ENCODE results near the gene CADPS2. TPM values are rescaled to one million over a fixed set of nuclear protein-coding genes. Genes with fewer than 3 reads are reported as not detected.

Gene CADPS2
- total RNA-seq, 1 donor from 2014 or later = 8.7 TPM

- DNase-seq (ENCODE audit: low read depth) = no peak
Observed at GRCh38 chr7:122457325-122457724, 428.9 kb downstream of the CADPS2 start.

DNA sequence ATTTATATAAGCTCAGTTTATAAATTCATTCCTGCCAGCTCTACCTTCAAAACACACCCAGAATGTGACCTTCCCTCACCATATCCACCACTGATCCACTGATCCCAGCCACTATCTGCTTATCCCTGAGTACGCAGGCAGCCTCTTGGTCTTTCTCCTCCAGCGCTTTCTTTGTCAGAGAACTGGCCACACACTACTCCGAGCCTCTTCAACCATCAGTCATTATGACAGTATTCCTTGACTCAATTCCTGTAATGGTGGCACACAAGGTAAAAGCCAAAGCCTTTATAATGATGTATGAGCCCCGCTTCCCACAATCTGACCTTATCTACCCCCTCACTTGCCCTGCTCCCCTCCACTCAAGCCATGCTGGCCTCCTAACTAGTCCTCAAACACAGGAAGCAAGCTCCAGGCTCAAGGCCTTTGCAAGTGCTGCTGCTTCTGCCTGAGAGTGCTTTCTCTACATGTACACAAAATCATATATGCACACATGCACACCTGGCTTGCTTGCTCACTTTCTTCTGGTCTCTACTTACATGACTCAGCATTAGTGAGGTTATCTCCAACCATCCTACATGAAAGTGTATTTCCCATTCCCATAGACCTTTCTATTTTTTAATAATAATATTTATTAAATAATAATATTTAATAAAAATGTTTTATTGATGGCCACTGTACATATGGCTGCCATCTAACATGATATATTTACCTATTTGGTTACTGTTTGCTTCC is 431.3 kb downstream of the CADPS2 start:
- DNase-seq (ENCODE audit: low read depth) = no peak

DNA sequence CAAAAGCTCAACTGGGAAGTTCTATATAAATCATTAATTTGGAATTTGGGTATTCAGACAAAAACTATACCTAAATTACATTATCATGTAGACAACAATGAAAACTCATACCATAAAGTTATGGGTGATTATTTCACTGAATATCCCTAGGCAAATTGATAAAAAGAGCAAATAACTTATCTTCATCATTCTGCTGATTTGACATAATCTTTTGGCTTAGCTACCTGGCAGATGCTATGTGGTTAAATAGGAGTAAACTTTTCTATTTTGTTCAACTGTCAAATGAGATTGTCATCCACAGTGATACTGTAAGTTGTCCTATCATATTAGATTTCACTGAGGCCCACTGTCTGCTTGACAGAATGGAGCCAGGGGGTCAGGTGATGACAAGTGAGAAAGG is 432.8 kb downstream of the CADPS2 start:
- no peak for DNase-seq (ENCODE audit: low read depth)

DNA sequence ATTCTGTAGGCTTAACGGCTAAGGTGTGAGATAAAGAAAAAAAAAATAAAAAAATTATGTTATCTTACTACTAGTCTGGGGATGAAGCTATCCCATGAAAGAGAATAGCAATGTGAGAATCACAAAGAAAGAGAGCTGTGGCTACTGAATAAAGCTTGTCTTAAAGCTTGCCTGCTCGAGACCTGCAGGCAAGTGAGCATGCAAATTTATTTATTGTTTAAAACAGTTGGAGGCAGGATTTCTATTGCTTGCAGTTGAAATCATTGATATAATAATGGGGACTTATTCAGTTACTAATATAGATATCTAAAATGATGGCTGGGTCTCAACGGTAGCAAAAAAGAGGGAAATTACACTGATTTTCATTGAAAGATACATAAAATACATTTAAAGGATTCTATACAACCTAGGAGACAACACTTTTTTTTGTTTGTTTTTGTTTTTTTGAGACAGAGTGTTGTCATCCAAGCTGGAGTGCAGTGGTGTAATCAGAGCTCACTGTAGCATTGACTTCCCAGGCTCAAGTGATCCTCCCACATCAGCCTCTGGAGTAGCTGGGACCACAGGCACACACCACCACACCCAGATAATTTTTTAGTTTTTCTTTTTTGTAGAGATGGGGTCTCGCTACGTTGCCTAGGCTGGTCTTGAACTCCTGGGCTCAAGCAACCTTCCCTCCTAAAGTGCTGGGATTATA is 437.2 kb downstream of the CADPS2 start:
- DNase-seq (ENCODE audit: low read depth) = no peak

- no peak for DNase-seq (ENCODE audit: low read depth)
Observed at GRCh38 chr7:122442929-122443328, 443.3 kb downstream of the CADPS2 start.

- no peak for DNase-seq (ENCODE audit: low read depth)
Observed at GRCh38 chr7:122438492-122438891, 447.8 kb downstream of the CADPS2 start.

DNA sequence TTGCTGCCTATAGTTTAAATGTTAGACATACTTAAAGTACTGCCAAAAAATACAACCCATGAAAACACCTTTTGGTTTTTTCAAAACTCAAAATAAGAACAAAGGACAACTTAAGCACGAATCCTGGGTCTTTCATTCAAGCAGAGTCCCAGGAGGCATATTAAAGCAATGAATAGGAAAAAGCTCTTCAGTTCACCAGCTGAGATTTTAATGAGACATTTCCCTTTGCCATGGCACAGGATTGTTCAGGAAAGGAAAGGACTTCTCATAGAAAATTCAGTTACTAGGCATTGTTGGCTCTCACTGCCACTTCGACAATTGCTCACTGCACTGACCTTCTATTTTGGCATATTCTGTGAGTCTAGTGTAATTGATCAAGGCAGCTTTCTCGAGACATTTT is 448.3 kb downstream of the CADPS2 start:
- no peak for DNase-seq (ENCODE audit: low read depth)

- DNase-seq (ENCODE audit: low read depth) = no peak
Observed at GRCh38 chr7:122433765-122434164, 452.5 kb downstream of the CADPS2 start.

DNA sequence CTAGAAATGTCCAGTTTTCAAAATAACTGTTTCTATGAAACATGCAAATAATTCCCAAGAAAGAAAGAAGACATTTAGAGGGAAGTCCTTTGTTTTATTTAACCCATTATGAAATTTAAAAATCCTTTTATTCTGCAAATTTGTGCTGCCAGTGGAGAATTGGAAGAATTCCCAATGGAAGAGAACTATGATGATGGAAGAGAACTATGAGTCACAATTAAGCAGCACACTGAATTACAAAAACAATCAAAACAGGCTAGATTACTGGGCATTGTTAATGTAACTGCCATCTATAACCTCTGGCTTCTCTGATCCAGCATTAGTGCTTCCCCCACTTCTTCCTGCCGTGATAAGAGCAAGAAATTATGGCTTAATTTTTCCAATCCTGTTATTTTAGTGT is 455.6 kb downstream of the CADPS2 start:
- peak; percentile 7 for DNase-seq (ENCODE audit: low read depth)

GRCh38 chr7:122429926-122430325 is 456.3 kb downstream of the CADPS2 start:
- DNase-seq (ENCODE audit: low read depth) = no peak

DNA sequence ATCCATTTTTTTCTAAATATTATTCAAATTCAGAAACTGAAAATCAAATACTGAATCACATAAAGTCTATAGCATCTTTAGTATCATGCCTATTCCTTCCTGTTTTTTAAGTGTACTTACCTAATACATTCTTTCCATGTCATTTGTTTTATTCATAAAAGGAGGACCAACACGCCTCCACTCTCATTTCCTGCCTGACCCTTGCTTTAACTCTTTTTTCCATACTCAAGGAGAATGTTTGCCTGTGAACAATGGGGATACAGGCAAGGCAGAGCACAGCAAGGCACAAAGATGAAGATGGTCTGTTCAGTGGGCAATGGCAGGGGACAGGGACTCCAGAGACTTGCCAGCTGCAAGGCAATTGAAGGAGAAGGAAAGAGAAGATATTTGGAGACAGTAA is 460.5 kb downstream of the CADPS2 start:
- DNase-seq (ENCODE audit: low read depth) = no peak

- no peak for DNase-seq (ENCODE audit: low read depth)
Observed at GRCh38 chr7:122423591-122423990, 462.7 kb downstream of the CADPS2 start.

DNA sequence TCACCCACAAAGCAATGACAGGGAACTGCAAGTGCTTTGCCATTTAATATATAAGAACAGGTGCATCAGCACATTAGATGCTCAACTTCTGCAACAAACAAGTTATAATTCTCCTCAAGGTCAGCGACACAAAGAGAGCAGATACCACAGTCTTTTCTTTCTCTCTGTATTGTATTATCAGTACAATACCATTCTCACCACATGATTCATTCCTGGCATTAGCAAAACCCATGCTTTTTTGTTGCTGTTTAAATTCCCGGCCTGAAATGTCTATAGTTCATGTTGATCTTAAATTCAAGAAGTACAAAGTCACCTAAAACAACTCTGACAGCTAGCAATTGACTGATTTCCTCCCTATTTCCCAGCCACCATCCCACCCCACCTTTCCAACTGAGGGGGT is 469.9 kb downstream of the CADPS2 start:
- peak; percentile 6 for DNase-seq (ENCODE audit: low read depth)

- DNase-seq (ENCODE audit: low read depth) = no peak
Observed at GRCh38 chr7:122415510-122415909, 470.8 kb downstream of the CADPS2 start.

DNA sequence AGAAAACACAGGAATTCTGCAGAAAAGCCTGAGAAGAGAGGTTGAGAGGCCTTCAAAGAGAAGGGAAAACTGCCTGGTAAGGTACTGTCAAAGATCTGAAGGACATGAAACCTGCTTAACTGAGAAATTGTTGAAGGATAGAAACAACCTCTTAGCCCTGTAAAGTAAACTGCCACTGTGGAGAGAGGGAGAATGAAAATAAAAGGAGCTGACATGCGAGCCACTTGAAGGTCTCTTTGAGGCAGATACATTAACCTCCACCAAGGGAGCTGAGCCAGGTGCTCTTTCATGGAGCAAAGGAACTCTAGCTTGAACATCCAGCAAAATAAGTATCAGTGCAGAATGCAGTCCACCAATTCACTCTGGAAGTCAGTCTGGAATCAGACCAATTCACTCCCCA is 472.9 kb downstream of the CADPS2 start:
- DNase-seq (ENCODE audit: low read depth) = no peak

DNA sequence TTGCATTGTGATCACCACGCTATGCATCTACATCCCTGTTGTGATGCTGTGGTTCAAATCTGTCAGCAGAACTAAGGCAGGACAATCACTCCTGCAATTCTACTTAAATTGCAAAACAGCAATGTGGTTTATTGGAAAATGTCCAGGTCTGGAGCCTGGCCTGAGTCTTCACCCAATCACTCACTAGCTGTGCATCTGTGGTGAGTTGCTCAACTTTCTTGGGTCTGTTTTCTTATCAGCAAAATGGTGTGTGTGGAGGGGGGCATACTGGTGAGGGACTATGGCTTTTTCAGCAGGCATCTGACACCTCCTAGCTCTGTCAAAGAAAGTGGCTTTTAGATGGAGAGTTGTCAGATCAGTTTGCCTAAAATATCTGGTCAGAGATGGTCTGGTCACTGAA is 473.4 kb downstream of the CADPS2 start:
- peak; percentile 72 for DNase-seq (ENCODE audit: low read depth)

DNA sequence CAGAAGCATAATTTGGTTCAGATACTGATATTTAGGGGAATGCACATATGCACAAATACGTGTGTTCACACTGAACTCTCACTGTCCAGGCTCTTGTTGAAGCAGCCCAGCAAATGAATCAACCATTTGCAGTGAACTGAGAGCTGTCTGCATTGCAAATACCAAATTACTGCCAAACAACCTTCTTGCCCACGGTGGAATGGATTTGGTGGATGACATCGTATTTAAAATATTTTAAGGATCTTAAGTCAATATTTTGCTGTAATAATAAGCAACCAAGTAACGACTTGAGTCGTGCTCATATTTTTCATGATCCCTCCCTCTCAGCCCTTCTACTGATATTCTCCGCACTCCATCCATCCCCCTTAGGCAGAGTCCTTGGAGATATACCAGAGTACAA is 473.8 kb downstream of the CADPS2 start:
- DNase-seq (ENCODE audit: low read depth) = no peak

DNA sequence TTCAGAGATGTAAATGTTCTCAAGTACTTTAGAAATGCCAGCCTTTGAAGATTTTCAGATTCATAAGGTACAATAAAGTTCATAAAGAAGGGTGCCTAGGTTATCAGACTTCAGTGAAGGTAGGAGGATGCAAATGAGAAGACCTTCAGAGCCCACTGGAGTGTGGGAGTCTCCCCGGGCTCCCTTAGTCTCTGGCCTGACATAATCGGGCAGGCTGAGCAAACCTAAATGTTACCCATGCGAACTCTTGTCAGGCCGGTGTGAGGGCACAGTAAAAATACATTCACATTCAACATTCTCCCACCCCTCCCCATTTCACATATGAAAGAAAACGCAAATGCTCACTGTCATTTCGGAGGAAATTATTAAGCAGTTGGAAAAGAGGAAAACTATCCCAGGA is 479.1 kb downstream of the CADPS2 start:
- DNase-seq (ENCODE audit: low read depth) = no peak

DNA sequence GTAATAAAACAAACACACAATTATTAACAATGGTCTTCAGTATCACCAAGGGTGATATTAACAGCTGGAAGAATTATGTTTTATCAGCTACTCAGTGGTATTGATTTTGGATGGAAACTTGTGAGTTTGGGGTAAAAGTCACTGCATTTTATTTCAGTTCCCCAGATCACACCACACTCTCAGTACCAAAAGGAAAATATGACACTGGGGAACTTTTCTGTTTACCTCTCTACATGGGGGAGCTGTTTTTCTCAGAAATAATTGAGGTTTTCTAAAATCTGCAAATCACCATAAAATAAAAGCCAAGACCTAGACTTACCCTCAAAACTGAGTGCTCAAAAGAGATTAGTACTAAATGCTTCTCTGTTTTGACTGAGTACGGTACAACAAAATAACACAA is 483.1 kb downstream of the CADPS2 start:
- DNase-seq (ENCODE audit: low read depth) = no peak

DNA sequence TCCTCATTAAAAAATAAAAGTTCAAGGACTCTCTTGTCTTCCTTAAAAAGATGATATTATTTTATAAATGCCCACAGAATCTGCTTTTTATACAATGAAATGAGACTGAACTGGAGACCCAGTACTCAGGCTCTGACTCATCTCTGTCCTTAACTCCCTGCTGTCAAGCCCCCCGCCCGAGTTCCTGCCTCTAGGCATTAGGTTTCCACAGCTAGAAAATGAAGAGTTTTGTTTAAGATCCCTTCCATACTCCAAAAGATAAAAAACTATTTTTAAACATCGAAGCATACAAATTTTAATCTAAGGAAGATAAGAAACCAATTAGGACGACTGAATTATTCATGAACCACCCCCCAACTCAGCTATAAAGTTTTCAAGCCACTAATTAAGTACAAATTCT is 484.0 kb downstream of the CADPS2 start:
- DNase-seq (ENCODE audit: low read depth) = no peak

- no peak for DNase-seq (ENCODE audit: low read depth)
Observed at GRCh38 chr7:122397381-122397780, 488.9 kb downstream of the CADPS2 start.

DNA sequence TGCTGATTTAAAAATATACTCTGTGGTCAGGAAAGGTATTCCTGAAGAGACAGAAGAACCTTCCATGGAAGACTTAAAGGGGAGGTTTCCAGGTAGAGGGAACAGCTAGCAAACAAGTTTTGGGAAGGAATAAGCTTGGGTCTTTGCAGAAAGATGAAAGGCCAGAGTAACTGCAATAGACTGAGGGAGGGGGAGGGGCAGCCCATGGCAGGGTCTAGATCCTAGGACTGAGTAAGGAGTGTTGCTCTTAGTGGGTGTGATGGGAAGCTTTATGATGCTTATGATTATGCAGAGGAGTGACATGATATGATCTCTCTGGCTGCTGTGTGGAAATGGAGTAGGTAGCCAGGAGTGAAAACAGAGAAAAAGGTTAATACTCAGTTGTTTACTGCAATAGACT is 491.7 kb downstream of the CADPS2 start:
- no peak for DNase-seq (ENCODE audit: low read depth)

DNA sequence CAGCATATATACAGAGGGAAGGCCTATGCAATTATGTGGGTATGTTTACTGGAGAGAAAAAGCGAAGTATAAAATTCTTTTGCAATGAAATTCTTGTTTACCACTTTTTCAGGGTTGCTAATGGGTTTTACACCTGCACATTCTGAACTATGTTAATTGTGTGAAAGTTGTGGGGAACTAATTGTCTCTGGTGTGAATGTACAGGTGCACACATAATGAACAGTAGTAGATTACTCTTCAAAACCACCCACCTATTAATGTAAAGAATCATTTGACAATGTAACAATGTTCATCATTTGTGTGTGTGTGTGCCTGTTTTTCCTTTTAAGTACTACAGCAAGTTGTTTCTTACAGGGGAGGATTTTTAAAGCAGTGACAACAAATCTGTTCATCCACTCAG is 501.7 kb downstream of the CADPS2 start:
- DNase-seq (ENCODE audit: low read depth) = no peak

- DNase-seq (ENCODE audit: low read depth) = peak; percentile 19
Observed at GRCh38 chr7:122383934-122384333, 502.3 kb downstream of the CADPS2 start.

Measured in renal cortical epithelial cell (primary cell).